Endothelial cell of umbilical vein (primary cell): Measurements from ENCODE around the gene SP100. TPM values are rescaled to one million over a fixed set of nuclear protein-coding genes. Genes with fewer than 3 reads are reported as not detected.

Experiments
- BruUV-seq: library from RNA; stranded (reverse); fragments of 400-500 nt; replicated peaks from 2 replicates; lab custom pipeline; 2021; lab: Mats Ljungman, UMichigan
- CTCF ChIA-PET: fragments of 300-600, 350-600 bp; sonication (Branson Sonifier 250); formaldehyde crosslinking; loops from one replicate; lab custom pipeline; 2021; ENCODE audit warnings: antibody characterized with exemption, inconsistent platforms; lab: Charles Lee
- POLR2A ChIA-PET: fragments of 300-600, 350-600 bp; sonication (Branson Sonifier 250); formaldehyde crosslinking; loops from one replicate; lab custom pipeline; 2021; ENCODE audit warnings: antibody characterized with exemption, inconsistent platforms; lab: Charles Lee
- DNase-seq: peaks from one replicate; pipeline ENCODE4 v3.0.0-alpha.2; 2011; ENCODE audit warnings: low read depth, low spot score
- FAIRE-seq: peaks from 2 replicates; lab custom pipeline; 2011; peaks lifted over from hg19 to GRCh38; lab: Jason Lieb, UNC
- H2AFZ ChIP-seq: 2 replicates; pipeline ENCODE4 v1.6.0; 2012; ENCODE audit warnings: low read depth, low read length, control low read depth, inconsistent platforms
- H3K27ac ChIP-seq: 2 replicates; pipeline ENCODE4 v1.5.1; 2011; ENCODE audit warnings: low read depth, mild to moderate bottlenecking, control low read depth, low read length, moderate library complexity; ENCODE audit not compliant: insufficient read depth
- H3K27me3 ChIP-seq, 2 experiments: 2 replicates each; pipeline versions ENCODE4 v1.6.0 to v1.6.1; 2011; ENCODE audit warnings: low read length in 2 of 2, mixed read lengths in 1 of 2; ENCODE audit not compliant: control insufficient read depth in 2 of 2, insufficient read depth in 2 of 2
- H3K36me3 ChIP-seq, 2 experiments: 2 replicates in 1 of 2; 3 replicates in 1 of 2; pipeline ENCODE4 v1.5.1; 2011; ENCODE audit warnings: low read length in 2 of 2, mild to moderate bottlenecking in 1 of 2, moderate library complexity in 1 of 2; ENCODE audit not compliant: control insufficient read depth in 2 of 2, insufficient read depth in 2 of 2; ENCODE audit errors: extremely low read depth in 1 of 2
- H3K4me1 ChIP-seq: 3 replicates; pipeline ENCODE4 v1.5.1; 2011; ENCODE audit warnings: mild to moderate bottlenecking, low read length; ENCODE audit not compliant: control insufficient read depth, insufficient read depth; ENCODE audit errors: extremely low read depth
- H3K4me2 ChIP-seq: 2 replicates; pipeline ENCODE4 v1.6.1; 2011; ENCODE audit warnings: low read length, control low read depth, mixed read lengths; ENCODE audit not compliant: insufficient read depth
- H3K4me3 ChIP-seq, 3 experiments: fragments of 200-600 bp in 1 of 3; sonication (generic), shearing (Covaris generic) in 1 of 3; replicated peaks in 1 of 3; 2 replicates each; pipeline ENCODE4 v1.5.1; 2011 to 2016; ENCODE audit warnings: control low read depth in 3 of 3, low read length in 3 of 3, mild to moderate bottlenecking in 2 of 3, inconsistent platforms in 1 of 3, low read depth in 1 of 3, moderate library complexity in 1 of 3; ENCODE audit not compliant: insufficient read depth in 1 of 3
- H3K79me2 ChIP-seq: 2 replicates; pipeline ENCODE4 v1.6.0; 2012; ENCODE audit warnings: low read length, inconsistent platforms; ENCODE audit not compliant: control insufficient read depth, insufficient read depth
- H3K9ac ChIP-seq: replicated peaks from 2 replicates; pipeline ENCODE3; 2011; ENCODE audit warnings: low read length, control low read depth; ENCODE audit not compliant: insufficient read depth; ENCODE audit errors: extremely low read depth
- H3K9me1 ChIP-seq: replicated peaks from 3 replicates; pipeline ENCODE4 v1.6.0; 2011; ENCODE audit warnings: mild to moderate bottlenecking, low read length; ENCODE audit not compliant: control insufficient read depth, insufficient read depth; ENCODE audit errors: extremely low read depth
- H3K9me3 ChIP-seq: replicated peaks from 2 replicates; pipeline ENCODE4 v1.5.1; 2012; ENCODE audit warnings: low read length, inconsistent platforms; ENCODE audit not compliant: control insufficient read depth, insufficient read depth
- H4K20me1 ChIP-seq: replicated peaks from 2 replicates; pipeline ENCODE3; 2011; ENCODE audit warnings: mild to moderate bottlenecking, low read length; ENCODE audit not compliant: control insufficient read depth, insufficient read depth; ENCODE audit errors: extremely low read depth
- CTCF ChIP-seq, 2 donors: IDR thresholded peaks; 1 replicate in 1 of 2; 2 replicates in 1 of 2; pipeline ENCODE4 v1.5.1; 2011; ENCODE audit warnings: low read length in 2 of 2, mild to moderate bottlenecking in 2 of 2, moderate library complexity in 2 of 2, control low read depth in 1 of 2, inconsistent platforms in 1 of 2, low read depth in 1 of 2; ENCODE audit not compliant: insufficient read depth in 1 of 2; ENCODE audit errors: extremely low read depth in 1 of 2
- EZH2 ChIP-seq: IDR thresholded peaks from 2 replicates; pipeline ENCODE4 v1.6.1; 2012; ENCODE audit warnings: borderline replicate concordance, low read depth, mild to moderate bottlenecking, moderate library complexity, low read length, inconsistent platforms; ENCODE audit not compliant: severe bottlenecking
- FOS ChIP-seq: IDR thresholded peaks from 2 replicates; pipeline ENCODE4 v1.6.1; 2011; ENCODE audit warnings: mild to moderate bottlenecking, low read length, moderate library complexity, borderline replicate concordance; ENCODE audit not compliant: insufficient read depth
- GATA2 ChIP-seq: IDR thresholded peaks from 2 replicates; pipeline ENCODE4 v1.7.0; 2011; ENCODE audit warnings: low read depth, mild to moderate bottlenecking, moderate library complexity, mixed read lengths, low read length; ENCODE audit not compliant: insufficient read length, insufficient read depth
- JUN ChIP-seq: IDR thresholded peaks from 2 replicates; pipeline ENCODE4 v1.6.1; 2011; ENCODE audit warnings: borderline replicate concordance, low read depth; ENCODE audit not compliant: insufficient read length, insufficient read depth
- MAX ChIP-seq: IDR thresholded peaks from 2 replicates; pipeline ENCODE4 v1.6.1; 2011; ENCODE audit not compliant: insufficient read depth, insufficient read length
- MYC ChIP-seq: IDR thresholded peaks from one replicate; pipeline ENCODE4 v1.6.1; 2011; ENCODE audit warnings: mild to moderate bottlenecking, low read depth, low read length
- POLR2A ChIP-seq: IDR thresholded peaks from 2 replicates; pipeline ENCODE4 v1.6.1; 2012; ENCODE audit warnings: low read depth, mild to moderate bottlenecking, control low read depth, low read length
- POLR2AphosphoS5 ChIP-seq: IDR thresholded peaks from 2 replicates; pipeline ENCODE4 v1.6.1; 2012; ENCODE audit warnings: low read depth, mild to moderate bottlenecking, control low read depth, low read length, moderate library complexity; ENCODE audit not compliant: insufficient read depth
- dilution Hi-C: fragments of 300-500 bp; cut with MboI; formaldehyde crosslinking; loops from one replicate; pipeline ENCODE4 v1.15.0; 2019; ENCODE audit warnings: low sequenced_read_pairs; ENCODE audit not compliant: extremely low pct_ligation_motif_present
- intact Hi-C: fragments of 100-400 bp; cut with micrococcal nuclease; formaldehyde crosslinking; loops from one replicate; pipeline ENCODE4 v1.10.0; 2022
- polyA plus RNA-seq, 4 experiments: library from polyadenylated mRNA; depleted of rRNA in 3 of 4; stranded (reverse) in 3 of 4; unstranded in 1 of 4; fragments of >200 nt; gene quantifications; 2 replicates each; pipeline versions ENCODE4 v1.2.1 to v1.2.3, GENCODE V29; 2011 to 2012; ENCODE audit warnings: missing spikeins in 1 of 4
- total RNA-seq: library from RNA; stranded (reverse); gene quantifications from 2 replicates; pipeline ENCODE4 v1.2.3, GENCODE V29; 2021

SP100 gene
- total and polyA plus RNA-seq, 2 donors (not counting 3 experiments of a cell fraction or from before 2014, with no cell fraction given) = 33.7 to 108 TPM

GRCh38 chr2:230492107-230492506 is 76.1 kb downstream of the SP100 start:
- no peak overlapping the region for H3K9ac ChIP-seq
- no peaks in the 10 kb centered on the region for H3K27me3 ChIP-seq
- no TSS peak for BruUV-seq
- intact Hi-C loops (no loop called here), dilution Hi-C loops (no loop called here)
- H2AFZ ChIP-seq = no peak overlapping the region
- no peak for FAIRE-seq
- H3K4me3 ChIP-seq = no peak overlapping the region
- no peaks in the 10 kb centered on the region for H3K4me1 ChIP-seq
- no peak overlapping the region for H3K27ac ChIP-seq
- ChIA-PET CTCF (no interaction called here), POLR2A (no interaction called here)
- no peaks in the 10 kb centered on the region for H3K9me1 ChIP-seq
- DNase-seq = no peak
- H3K36me3 ChIP-seq = peaks cover 4 to 10% of the 10 kb centered on the region in 2 experiments
- TF ChIP-seq MYC = no peak
- TF ChIP-seq EZH2 = no peak
- TF ChIP-seq CTCF (IDR thresholded peaks at IDR 0.05; ENCODE audit: extremely low read depth in 1 of 2, insufficient read depth in 1 of 2, low read depth in 1 of 2, low read length in 2 of 2) = no peak
- no peak for TF ChIP-seq GATA2
- TF ChIP-seq FOS = no peak
- no peak for TF ChIP-seq JUN
- no peak for TF ChIP-seq MAX
- no peak for TF ChIP-seq POLR2A
- TF ChIP-seq POLR2AphosphoS5 = no peak
- H3K9me3 ChIP-seq = no peaks in the 10 kb centered on the region
- H3K79me2 ChIP-seq = no peaks in the 10 kb centered on the region
- no peak overlapping the region for H3K4me2 ChIP-seq
- H4K20me1 ChIP-seq = no peaks in the 10 kb centered on the region
